Measurements from ENCODE around the gene JRKL.
"Not testable (repeated sequence)": the region's sequence is repeated elsewhere in the genome, so short reads cannot be mapped to it uniquely, and the experiment has no call there.

The JRKL gene

DNA sequence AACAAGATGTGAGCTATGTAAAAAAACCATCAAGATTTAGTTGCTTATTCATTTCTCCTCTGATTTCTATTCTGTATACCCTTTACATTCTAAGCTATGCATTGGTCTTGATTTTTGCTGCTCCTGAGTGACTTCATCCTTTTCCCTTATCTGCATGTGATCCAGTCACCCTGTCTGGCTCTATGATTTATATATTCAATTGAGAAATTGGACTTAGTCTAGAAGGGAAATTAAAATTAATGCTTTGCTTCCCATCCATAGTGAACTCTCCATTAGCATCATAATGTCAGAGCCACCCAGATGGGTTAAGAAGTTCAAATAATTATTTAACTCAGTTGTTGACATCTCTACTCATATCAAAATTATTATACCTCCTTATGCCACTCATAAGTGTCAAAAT lies 5.0 kb downstream of the JRKL start:
- DNase-seq (ENCODE audit: low spot score) = no peak

DNA sequence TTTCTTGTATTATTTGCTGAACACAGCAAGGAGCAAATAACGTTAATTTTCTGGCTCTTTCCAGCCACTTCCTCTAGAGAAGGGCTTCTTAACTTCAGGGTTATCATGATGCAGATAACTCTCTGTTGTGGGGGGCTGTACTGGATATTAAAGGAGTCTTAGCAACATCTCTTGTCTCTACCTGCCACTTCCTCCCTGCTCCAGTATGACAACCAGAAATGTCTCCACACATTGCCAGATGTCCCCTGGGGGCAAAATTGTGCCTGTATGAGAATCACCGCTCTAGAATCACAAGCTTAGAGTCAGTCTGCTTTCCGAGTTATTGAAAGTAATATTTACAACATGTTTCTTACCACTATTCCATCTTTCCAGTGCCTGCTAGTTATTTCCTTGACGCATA lies 6.8 kb downstream of the JRKL start:
- no peak for DNase-seq (ENCODE audit: low spot score)

DNA sequence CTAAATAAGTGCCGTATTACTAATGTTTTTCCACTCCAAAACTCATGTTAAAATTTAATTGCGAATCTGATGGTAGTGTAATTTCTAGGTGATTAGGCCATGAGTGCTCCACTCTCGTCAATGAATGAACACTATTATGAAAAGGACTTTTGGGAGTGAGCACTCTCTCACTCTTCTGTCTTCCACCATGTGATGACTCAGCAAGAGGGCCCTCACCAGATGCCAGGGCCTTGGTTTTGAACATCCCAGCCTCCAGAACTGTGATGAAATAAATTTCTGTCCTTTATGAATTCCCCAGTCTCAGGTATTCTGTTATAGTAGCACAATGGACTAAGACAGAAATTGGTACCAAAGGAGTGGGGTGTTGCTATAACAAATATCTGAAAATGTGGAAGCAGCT lies 8.1 kb downstream of the JRKL start:
- no peak for DNase-seq (ENCODE audit: low spot score)

DNA sequence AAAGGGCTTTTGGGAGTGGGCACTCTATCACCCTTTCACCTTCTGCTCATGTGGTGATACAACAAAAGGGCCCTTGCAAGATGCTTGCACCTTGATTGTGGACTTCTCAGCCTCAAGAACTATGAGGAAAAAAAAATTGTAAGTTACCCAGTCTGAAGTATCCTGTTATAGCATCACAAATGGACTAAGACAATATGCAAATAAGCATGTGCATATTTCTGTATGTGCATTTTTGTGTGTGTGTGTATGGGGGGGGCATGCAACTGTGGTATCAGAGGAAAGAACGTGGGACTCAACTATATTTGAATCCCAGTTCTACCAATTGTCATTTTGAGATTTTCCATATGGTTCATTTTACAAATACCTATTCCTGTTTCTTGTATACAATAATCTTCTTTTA lies 10.9 kb downstream of the JRKL start:
- no peak for DNase-seq (ENCODE audit: low spot score)

DNA sequence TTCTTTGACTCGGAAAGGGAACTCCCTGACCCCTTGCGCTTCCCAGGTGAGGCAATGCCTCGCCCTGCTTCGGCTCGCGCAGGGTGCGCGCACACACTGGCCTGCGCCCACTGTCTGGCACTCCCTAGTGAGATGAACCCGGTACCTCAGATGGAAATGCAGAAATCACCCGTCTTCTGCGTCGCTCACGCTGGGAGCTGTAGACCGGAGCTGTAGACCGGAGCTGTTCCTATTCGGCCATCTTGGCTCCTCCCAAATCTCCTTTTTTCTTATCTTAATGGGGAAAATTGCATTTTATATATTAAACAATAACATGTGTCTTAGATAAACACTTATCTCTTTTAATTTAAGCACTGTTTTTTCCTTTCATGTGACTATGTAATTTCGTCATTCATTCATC lies 21.6 kb downstream of the JRKL start:
- DNase-seq (ENCODE audit: low spot score) = not testable (repeated sequence)

DNA sequence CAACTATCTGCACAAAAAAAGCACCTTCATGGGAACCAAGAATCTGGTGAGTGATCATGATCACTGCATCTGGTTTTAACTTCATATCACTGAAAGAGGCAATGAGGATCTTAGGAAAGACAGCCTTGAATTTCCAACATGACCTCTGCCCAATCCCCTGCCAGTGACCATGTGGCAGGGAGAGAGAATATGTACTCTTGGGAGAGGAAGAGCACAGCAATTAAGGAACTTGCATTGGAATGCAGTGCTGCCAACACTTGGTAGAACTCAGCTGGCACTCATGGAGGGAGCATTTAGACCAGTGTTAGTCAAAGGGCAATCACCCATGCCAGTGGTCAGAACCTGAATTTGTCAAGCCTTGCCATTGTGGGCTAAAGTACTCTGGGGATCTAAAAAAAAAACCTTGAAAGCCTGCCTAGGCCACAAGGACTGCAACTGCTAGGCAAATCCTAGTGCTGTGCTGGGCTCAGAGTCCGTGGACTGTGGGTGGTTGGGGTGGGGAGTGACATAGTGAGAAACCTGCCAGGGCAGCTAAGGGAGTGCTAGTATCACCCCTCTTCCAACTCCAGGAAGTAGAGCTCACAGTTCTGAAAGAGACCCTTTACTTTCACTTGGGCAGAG lies 23.1 kb downstream of the JRKL start:
- DNase-seq (ENCODE audit: low spot score) = no peak

DNA sequence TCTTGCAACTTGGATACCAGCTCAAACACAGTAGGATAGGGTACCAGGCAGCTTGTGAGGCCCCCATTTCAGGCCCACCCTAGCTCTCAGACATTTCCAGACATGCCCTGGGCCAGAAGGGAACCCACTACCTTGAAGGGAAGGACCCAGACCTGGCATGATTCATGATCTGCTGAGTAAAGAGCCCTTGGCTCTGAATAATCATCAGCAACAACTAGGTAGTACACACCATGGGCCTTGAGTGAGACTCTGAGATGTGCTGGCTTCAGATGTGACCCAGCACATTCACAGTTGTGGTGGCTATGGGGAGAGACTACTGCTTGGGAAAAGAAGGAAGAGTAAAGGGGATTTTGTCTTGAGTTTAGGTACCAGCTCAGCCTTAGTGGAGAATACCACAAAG lies 23.6 kb downstream of the JRKL start:
- no peak for DNase-seq (ENCODE audit: low spot score)

DNA sequence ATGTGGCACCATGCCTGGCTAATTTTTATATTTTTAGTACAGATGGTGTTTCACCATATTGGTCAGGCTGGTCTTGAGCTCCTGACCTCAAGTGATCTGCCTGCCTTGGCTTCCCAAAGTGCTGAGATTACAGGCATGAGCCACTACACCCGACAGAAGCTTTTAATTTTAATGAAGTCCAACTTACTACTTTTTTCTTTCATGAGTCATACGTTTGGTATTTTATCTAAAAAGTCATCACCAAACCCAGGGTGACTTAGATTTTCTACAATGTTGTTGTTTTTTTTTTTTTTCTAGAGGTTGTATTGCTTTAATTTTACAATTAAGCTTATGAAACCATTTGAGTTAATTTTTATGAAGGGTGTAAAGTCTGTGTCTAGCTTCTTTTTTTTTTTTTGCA lies 34.9 kb downstream of the JRKL start:
- no peak for DNase-seq (ENCODE audit: low spot score)

DNA sequence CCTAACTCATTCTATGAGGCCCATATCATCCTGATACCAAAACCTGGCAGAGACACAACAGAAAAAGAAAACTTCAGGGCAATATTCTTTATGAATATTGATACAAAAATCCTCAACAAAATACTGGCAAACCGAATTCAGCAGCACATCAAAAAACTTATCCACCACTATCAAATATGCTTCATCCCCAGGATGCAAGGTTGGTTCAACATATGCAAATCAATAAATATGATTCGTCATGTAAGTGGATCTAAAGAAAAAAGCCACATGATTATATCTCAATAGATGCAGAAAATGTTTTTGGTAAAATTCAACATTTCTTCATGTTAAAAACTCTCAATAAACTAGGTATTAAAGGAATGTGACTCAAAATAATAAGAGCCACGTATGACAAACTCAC lies 40.9 kb downstream of the JRKL start:
- DNase-seq (ENCODE audit: low spot score) = no peak

DNA sequence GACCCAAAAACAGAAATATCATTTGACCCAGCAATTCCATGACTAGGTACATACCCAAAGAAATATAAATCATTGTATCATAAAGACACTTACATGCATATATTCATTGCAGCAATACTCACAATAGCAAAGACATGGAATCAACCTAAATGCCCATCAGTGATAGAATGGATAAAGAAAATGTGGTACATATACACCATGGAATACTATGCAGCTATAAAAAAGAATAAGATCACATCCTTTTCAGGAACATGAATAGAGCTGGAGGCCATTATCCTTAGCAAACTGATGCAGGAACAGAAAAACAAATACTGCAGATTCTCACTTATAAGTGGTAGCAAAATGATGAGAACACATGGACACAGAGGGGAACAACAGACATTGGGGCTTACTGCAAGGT lies 42.8 kb downstream of the JRKL start:
- not testable (repeated sequence) for DNase-seq (ENCODE audit: low spot score)
